ENCODE measurements around the gene ADCY4.

DNA sequence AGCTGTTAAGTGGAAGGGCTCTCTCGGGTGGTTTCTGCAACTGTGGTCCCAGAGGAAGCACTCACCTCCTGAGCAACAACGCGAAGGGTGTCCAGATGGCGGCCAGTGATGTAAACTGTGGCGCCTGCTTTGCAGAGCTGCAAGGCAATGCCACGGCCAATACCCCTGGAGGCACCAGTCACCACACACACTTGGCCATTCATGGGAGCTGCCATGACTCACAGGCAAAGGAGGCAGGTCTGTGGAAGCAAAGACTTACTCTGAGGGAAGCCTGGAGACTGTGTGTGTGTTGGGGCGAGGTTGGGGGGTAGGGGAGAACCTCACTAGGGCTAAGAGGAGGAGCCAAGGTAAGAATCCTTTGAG, 36.0 kb downstream of the ADCY4 start:
- TF ChIP-seq GATA2 (IDR thresholded peaks at IDR 0.05; ENCODE audit: low read depth, low read length) (no peak), GATA3 (IDR thresholded peaks at IDR 0.05; ENCODE audit: low read depth, low read length) (no peak)

Data from SH-SY5Y (cell line).